HepG2 (cell line): ENCODE measurements around the gene TPRN. TPM values are rescaled to one million over a fixed set of nuclear protein-coding genes. Genes with fewer than 3 reads are reported as not detected.

Source experiments
- ATAC-seq: fragments of 200-7000 bp; cut with Tn5 transposase; 3 replicates; pipeline ENCODE4 v1.9.1; 2020; ENCODE audit warnings: mild to moderate bottlenecking, moderate library complexity
- BruUV-seq: library from RNA; stranded (reverse); fragments of 400-500 nt; replicated peaks from 2 replicates; lab custom pipeline; 2021; lab: Mats Ljungman, UMichigan
- CTCF ChIA-PET: fragments of 300-600 bp; formaldehyde crosslinking; extraction: SDS; loops from one replicate; lab custom pipeline; 2021; ENCODE audit warnings: low total read pairs, inconsistent platforms, low intra/inter-chr PET ratio; lab: Yijun Ruan, JAX
- POLR2A ChIA-PET: fragments of 350-600 bp; sonication (Branson Sonifier 250); formaldehyde crosslinking; loops from one replicate; lab custom pipeline; 2020; ENCODE audit warnings: antibody characterized with exemption, inconsistent platforms; lab: Yijun Ruan, JAX
- DNase-seq: peaks from one replicate; pipeline ENCODE4 v3.0.0-alpha.2; 2015; ENCODE audit warnings: low spot score
- FAIRE-seq: peaks from 3 replicates; lab custom pipeline; 2011; peaks lifted over from hg19 to GRCh38; lab: Jason Lieb, UNC
- H2AFZ ChIP-seq: one replicate; pipeline ENCODE4 v1.6.1; 2011; ENCODE audit warnings: low read length, inconsistent platforms
- H3K27ac ChIP-seq: fragments of 300-600 bp; 3 replicates; pipeline ENCODE4 v1.8.0; 2011; ENCODE audit warnings: mixed run types, mild to moderate bottlenecking, mixed read lengths, low read length, inconsistent platforms; ENCODE audit not compliant: insufficient read depth; ENCODE audit errors: extremely low read length
- H3K27me3 ChIP-seq, 2 experiments: fragments of 200-600 bp in 1 of 2; 2 replicates in 1 of 2; 3 replicates in 1 of 2; pipeline versions ENCODE4 v1.6.0 to v1.8.0; 2011; ENCODE audit warnings: low read length in 2 of 2, mild to moderate bottlenecking in 2 of 2, moderate library complexity in 2 of 2, inconsistent platforms in 1 of 2; ENCODE audit not compliant: insufficient read depth in 2 of 2, control insufficient read depth in 1 of 2
- H3K36me3 ChIP-seq, 2 experiments: fragments of 200-600 bp in 1 of 2; replicated peaks in 1 of 2; 2 replicates in 1 of 2; 3 replicates in 1 of 2; pipeline versions ENCODE4 v1.5.1 to v1.8.0; 2011; ENCODE audit warnings: low read length in 2 of 2, inconsistent platforms in 1 of 2; ENCODE audit not compliant: insufficient read depth in 2 of 2, control insufficient read depth in 1 of 2
- H3K4me1 ChIP-seq: 2 replicates; pipeline ENCODE4 v1.5.1; 2012; ENCODE audit warnings: low read length, inconsistent platforms; ENCODE audit not compliant: insufficient read depth
- H3K4me2 ChIP-seq: 2 replicates; pipeline ENCODE4 v1.6.0; 2011; ENCODE audit warnings: low read depth, low read length, inconsistent platforms
- H3K4me3 ChIP-seq, 3 experiments: fragments of 200-600 bp in 1 of 3; sonication (generic), shearing (Covaris generic) in 1 of 3; replicated peaks in 1 of 3; 2 replicates each; pipeline ENCODE4 v1.5.1; 2011 to 2016; ENCODE audit warnings: low read length in 3 of 3, inconsistent platforms in 2 of 3, low read depth in 2 of 3, mild to moderate bottlenecking in 2 of 3, control low read depth in 1 of 3, mixed read lengths in 1 of 3; ENCODE audit not compliant: insufficient read depth in 1 of 3
- H3K79me2 ChIP-seq: one replicate; pipeline ENCODE4 v1.6.1; 2011; ENCODE audit warnings: low read length, inconsistent platforms; ENCODE audit not compliant: insufficient read depth
- H3K9ac ChIP-seq: 2 replicates; pipeline ENCODE4 v1.6.0; 2011; ENCODE audit warnings: mild to moderate bottlenecking, low read depth, low read length, inconsistent platforms; ENCODE audit not compliant: insufficient read depth
- H3K9me3 ChIP-seq: 2 replicates; pipeline ENCODE4 v1.5.1; 2012; ENCODE audit warnings: mild to moderate bottlenecking, low read length
- H4K20me1 ChIP-seq: 2 replicates; pipeline ENCODE4 v1.6.0; 2011; ENCODE audit warnings: inconsistent platforms, mild to moderate bottlenecking, low read length, moderate library complexity; ENCODE audit not compliant: insufficient read depth
- ATRX ChIP-seq: sonication (generic); formaldehyde crosslinking; IDR thresholded peaks from 2 replicates; pipeline ENCODE4 v1.4.0; 2020; ENCODE audit warnings: missing genetic modification reagents, borderline replicate concordance
- CBX1 ChIP-seq: IDR thresholded peaks from one replicate; pipeline ENCODE4 v1.6.1; 2016; ENCODE audit warnings: antibody characterized with exemption, low read depth
- GTF3A ChIP-seq: sonication (generic); formaldehyde crosslinking; conservative IDR thresholded peaks from 2 replicates; pipeline ENCODE4 v1.4.0; 2020; ENCODE audit warnings: mild to moderate bottlenecking, missing genetic modification reagents
- KLF16 ChIP-seq, 2 experiments: sonication (generic) in 1 of 2; formaldehyde crosslinking in 1 of 2; IDR thresholded peaks; 2 replicates each; pipeline versions ENCODE4 v1.6.1 to v1.8.0; 2016 to 2023; ENCODE audit warnings: missing genetic modification reagents in 2 of 2, missing compliant biosample characterization in 1 of 2
- LRRFIP1 ChIP-seq: sonication (generic); formaldehyde crosslinking; conservative IDR thresholded peaks from 2 replicates; pipeline ENCODE4 v1.4.0; 2020; ENCODE audit warnings: missing genetic modification reagents
- MAF1 ChIP-seq: sonication (generic); formaldehyde crosslinking; IDR thresholded peaks from 2 replicates; pipeline ENCODE4 v1.5.0; 2020; ENCODE audit warnings: missing genetic modification reagents, borderline replicate concordance
- MLX ChIP-seq: IDR thresholded peaks from 2 replicates; pipeline ENCODE4 v1.6.1; 2016
- NKX3-1 ChIP-seq: sonication (generic); formaldehyde crosslinking; IDR thresholded peaks from 2 replicates; pipeline ENCODE4 v1.5.0; 2020; ENCODE audit warnings: missing genetic modification reagents
- PREB ChIP-seq: sonication (generic); formaldehyde crosslinking; IDR thresholded peaks from 2 replicates; pipeline ENCODE4 v1.4.0; 2020; ENCODE audit warnings: missing genetic modification reagents
- ZNF121 ChIP-seq: sonication (generic); formaldehyde crosslinking; IDR thresholded peaks from 2 replicates; pipeline ENCODE4 v1.5.0; 2020; ENCODE audit warnings: mild to moderate bottlenecking, missing genetic modification reagents
- ZNF550 ChIP-seq: sonication (generic); formaldehyde crosslinking; IDR thresholded peaks from 2 replicates; pipeline ENCODE4 v1.4.0; 2020; ENCODE audit warnings: mild to moderate bottlenecking, missing genetic modification reagents, borderline replicate concordance
- ZNF687 ChIP-seq: sonication (generic); formaldehyde crosslinking; IDR thresholded peaks from 2 replicates; pipeline ENCODE4 v1.5.1; 2020; ENCODE audit warnings: mild to moderate bottlenecking, missing genetic modification reagents, moderate library complexity
- WGBS: methylation state at CpG from one replicate; pipeline ENCODE4 v1.1.6; 2017; ENCODE audit warnings: low lambda C conversion rate; 5-methylcytosine and 5-hydroxymethylcytosine counted together
- in situ Hi-C: cut with HindIII; loops from 2 replicates; pipeline ENCODE4 v1.10.0; 2017; ENCODE audit warnings: low pct_unique_long_range_greater_than_20kb; ENCODE audit not compliant: extremely low pct_ligation_motif_present
- intact Hi-C: fragments of 100-400 bp; cut with micrococcal nuclease; formaldehyde crosslinking; loops from one replicate; pipeline ENCODE4 v1.10.0; 2022; ENCODE audit not compliant: unreplicated experiment
- polyA plus RNA-seq, 8 experiments: library from polyadenylated mRNA; depleted of rRNA in 3 of 8; stranded (reverse) in 7 of 8; unstranded in 1 of 8; fragments of >200 nt; fragmentation: Illumina TruSeq in 4 of 8; extraction: Trizol in 4 of 8; gene quantifications; 2 replicates each; pipeline versions ENCODE4 v1.2.1 to v1.2.3, GENCODE V29; 2011 to 2016; ENCODE audit warnings: low read depth in 4 of 8, missing spikeins in 1 of 8, mixed read lengths in 1 of 8; ENCODE audit not compliant: insufficient read depth in 1 of 8
- total RNA-seq, 5 experiments: library from RNA; depleted of rRNA; stranded (reverse); fragments of >200 nt; fragmentation: Illumina TruSeq; extraction: Trizol; gene quantifications; 2 replicates each; pipeline ENCODE4 v1.2.3, GENCODE V29; 2016; ENCODE audit warnings: low read depth in 1 of 5

TPRN gene
- total and polyA plus RNA-seq, 2 of the 13 experiments (the other 11 are each of a cell fraction or from before 2014, with no cell fraction given) = 10.1 to 19.2 TPM

- TF ChIP-seq ATRX = no peak
- peak; percentile 44; the same call in 1 of the 2 replicates for TF ChIP-seq GTF3A
- no peak for TF ChIP-seq ZNF550 (CRISPR knock-in tag)
- peak; percentile 78 for TF ChIP-seq MLX (CRISPR knock-in tag)
- peak in 1 of 2 experiments; percentile 92; a peak in 2 of 4 replicates for TF ChIP-seq KLF16 (CRISPR knock-in tag; IDR thresholded peaks at IDR 0.05)
- no peak for TF ChIP-seq NKX3-1
- TF ChIP-seq, all 625 proteins: peak for 237
Observed at GRCh38 chr9:137236238-137236935, 35.8 kb upstream of the TPRN start (continued).

GRCh38 chr9:137235424-137236237, 35.1 kb upstream of the TPRN start:
- Histone ChIP-seq H3K4me1 (peaks cover 59% of the 10 kb centered on the region), H3K79me2 (peaks cover 15% of the 10 kb centered on the region), H2AFZ (no peak overlapping the region), H3K36me3 (no peaks in the 10 kb centered on the region), H4K20me1 (no peaks in the 10 kb centered on the region), H3K4me3 (peak overlapping the region; percentile 67 to 81 (median 72)), H3K9ac (peak overlapping the region; percentile 72), H3K27ac (peak overlapping the region; percentile 68), H3K9me3 (no peaks in the 10 kb centered on the region), H3K27me3 (no peaks in the 10 kb centered on the region), H3K4me2 (peak overlapping the region; percentile 85)
- POLR2A ChIA-PET = interaction anchor here (0.7 to 7.4 kb wide), 14 partner anchors 8 to 180 kb away, joined by 4 to 78 read pairs (median 7); partner anchors contain the start of genes ANAPC2, CYSRT1, MAN1B1 and NELFB
- DNase-seq (peak; percentile 45), ATAC-seq (peak; percentile 53), FAIRE-seq (no peak)
- in situ Hi-C loops = no loop called here
- no TSS peak for BruUV-seq
- CTCF ChIA-PET = interaction anchor here (0.9 to 2.6 kb wide), 10 partner anchors 12 to 117 kb away, joined by 3 to 19 read pairs (median 3); partner anchors contain the start of genes ANAPC2, SSNA1 and TOR4A
- 0% methylated on average over 3 of the region's 35 CpGs for WGBS
- intact Hi-C loops = loop anchor here (2.0 kb wide), 1 partner anchor 13 kb away; the partner anchor contains the start of gene RNF208
- no peak for TF ChIP-seq CBX1
- 0 out of 2 replicates have a peak, but pooled peaks have one; percentile 51 for TF ChIP-seq MAF1
- no peak for TF ChIP-seq ZNF121 (CRISPR knock-in tag)
- no peak for TF ChIP-seq PREB (CRISPR knock-in tag)
- TF ChIP-seq LRRFIP1 (CRISPR knock-in tag) = no peak
- peak; percentile 86 for TF ChIP-seq ZNF687 (CRISPR knock-in tag)
